Measurements from ENCODE around the gene PHLPP2. TPM values are rescaled to one million over a fixed set of nuclear protein-coding genes. Genes with fewer than 3 reads are reported as not detected.

Gene PHLPP2
- total RNA-seq, 6 experiments from 2014 or later: 11.5 to 14.4 (median 12.9) TPM

GRCh38 chr16:71707199-71707598 lies 17.3 kb downstream of the PHLPP2 start:
- no peaks in the 10 kb centered on the region for H3K9me3 Mint-ChIP-seq
- no peaks in the 10 kb centered on the region for H3K36me3 Mint-ChIP-seq (ENCODE audit: low read depth)
- no peaks in the 10 kb centered on the region for H3K27me3 Mint-ChIP-seq (ENCODE audit: insufficient read depth)
- TF ChIP-seq CTCF (IDR thresholded peaks at IDR 0.05): no peak
- H3K4me3 Mint-ChIP-seq: no peak overlapping the region
- H3K4me1 Mint-ChIP-seq (ENCODE audit: low read depth): peaks cover 36% of the 10 kb centered on the region
- DNase-seq: no peak
- no peak overlapping the region for H3K27ac Mint-ChIP-seq

GRCh38 chr16:71706046-71706445 lies 18.5 kb downstream of the PHLPP2 start:
- Mint-ChIP-seq H3K27ac (no peak overlapping the region), H3K9me3 (no peaks in the 10 kb centered on the region), H3K4me3 (no peak overlapping the region), H3K4me1 (ENCODE audit: low read depth) (peaks cover 36% of the 10 kb centered on the region), H3K27me3 (ENCODE audit: insufficient read depth) (no peaks in the 10 kb centered on the region), H3K36me3 (ENCODE audit: low read depth) (no peaks in the 10 kb centered on the region)
- no peak for TF ChIP-seq CTCF (IDR thresholded peaks at IDR 0.05)
- no peak for DNase-seq

- Mint-ChIP-seq H3K9me3 (no peaks in the 10 kb centered on the region), H3K27me3 (ENCODE audit: insufficient read depth) (no peaks in the 10 kb centered on the region), H3K27ac (no peak overlapping the region), H3K36me3 (ENCODE audit: low read depth) (peaks cover 15% of the 10 kb centered on the region; the same call in 1 of the 2 replicates), H3K4me3 (no peak overlapping the region), H3K4me1 (ENCODE audit: low read depth) (peaks cover 12% of the 10 kb centered on the region)
- no peak for TF ChIP-seq CTCF (IDR thresholded peaks at IDR 0.05)
- no peak for DNase-seq
Measured at GRCh38 chr16:71703333-71703732, 21.2 kb downstream of the PHLPP2 start.

GRCh38 chr16:71700831-71701230 lies 23.7 kb downstream of the PHLPP2 start:
- no peak for TF ChIP-seq CTCF (IDR thresholded peaks at IDR 0.05)
- no peak overlapping the region for H3K27ac Mint-ChIP-seq
- no peaks in the 10 kb centered on the region for H3K4me1 Mint-ChIP-seq (ENCODE audit: low read depth)
- peaks cover 15% of the 10 kb centered on the region; the same call in 1 of the 2 replicates for H3K36me3 Mint-ChIP-seq (ENCODE audit: low read depth)
- H3K27me3 Mint-ChIP-seq (ENCODE audit: insufficient read depth): no peaks in the 10 kb centered on the region
- H3K9me3 Mint-ChIP-seq: no peaks in the 10 kb centered on the region
- no peak for DNase-seq
- H3K4me3 Mint-ChIP-seq: no peak overlapping the region

GRCh38 chr16:71698491-71698890 lies 26.0 kb downstream of the PHLPP2 start:
- peaks cover 16% of the 10 kb centered on the region for H3K36me3 Mint-ChIP-seq (ENCODE audit: low read depth)

More at GRCh38 chr16:71698491-71698890, 26.0 kb downstream of the PHLPP2 start:
- Mint-ChIP-seq H3K9me3 (no peaks in the 10 kb centered on the region), H3K27me3 (ENCODE audit: insufficient read depth) (no peaks in the 10 kb centered on the region), H3K4me3 (no peak overlapping the region), H3K27ac (no peak overlapping the region), H3K4me1 (ENCODE audit: low read depth) (peaks cover 2% of the 10 kb centered on the region; the same call in 1 of the 2 replicates)
- TF ChIP-seq CTCF (IDR thresholded peaks at IDR 0.05): no peak
- DNase-seq: no peak
